GM10266 (cell line): ENCODE measurements around the gene AXL.
A peak's percentile ranks its signal among the peaks of the same experiment; 100 is the strongest.

Source experiments
- DNase-seq: peaks from one replicate; pipeline ENCODE4 v3.0.0; 2012; ENCODE audit errors: extremely low spot score
- CTCF ChIP-seq: IDR thresholded peaks from 2 replicates; pipeline ENCODE4 v1.5.1; 2012; ENCODE audit warnings: mild to moderate bottlenecking, low read depth; ENCODE audit not compliant: control insufficient read depth, insufficient read depth; ENCODE audit errors: missing control alignments

Gene AXL

DNA sequence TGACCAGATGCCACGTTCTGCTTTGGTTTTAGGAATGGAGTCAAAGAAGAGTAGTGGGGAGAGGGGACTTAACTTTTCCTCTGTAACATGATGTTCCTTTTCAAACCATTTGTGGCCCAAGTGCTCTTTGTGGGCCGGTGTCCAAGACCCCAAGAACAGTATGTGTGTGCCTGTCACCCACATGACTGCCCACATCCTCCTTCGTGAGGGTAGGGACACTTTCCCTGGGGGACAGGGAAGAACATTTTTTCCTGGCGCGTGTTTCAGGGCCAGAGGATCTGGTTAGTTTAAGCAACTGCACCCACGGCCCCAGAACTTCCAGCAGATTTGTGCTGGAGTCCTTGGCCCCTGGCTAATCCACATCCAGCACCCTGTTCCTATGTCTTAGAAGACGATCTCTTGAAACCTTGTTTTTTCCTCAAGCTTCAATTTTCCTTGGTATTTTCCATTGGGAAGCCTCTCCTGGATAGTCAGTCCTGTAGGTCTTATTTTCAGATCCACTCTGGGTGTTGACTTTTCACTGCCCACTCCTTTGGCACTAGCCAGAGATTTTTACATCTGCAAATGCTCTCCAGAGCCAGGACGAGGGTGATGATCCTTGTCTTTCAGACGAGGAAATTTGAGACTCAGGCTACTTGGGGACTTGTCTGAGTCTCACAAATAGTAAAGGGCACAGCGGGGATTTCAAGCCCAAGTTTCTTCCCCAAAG is 80.2 kb downstream of the AXL start:
- peak; percentile 3 for DNase-seq

DNA sequence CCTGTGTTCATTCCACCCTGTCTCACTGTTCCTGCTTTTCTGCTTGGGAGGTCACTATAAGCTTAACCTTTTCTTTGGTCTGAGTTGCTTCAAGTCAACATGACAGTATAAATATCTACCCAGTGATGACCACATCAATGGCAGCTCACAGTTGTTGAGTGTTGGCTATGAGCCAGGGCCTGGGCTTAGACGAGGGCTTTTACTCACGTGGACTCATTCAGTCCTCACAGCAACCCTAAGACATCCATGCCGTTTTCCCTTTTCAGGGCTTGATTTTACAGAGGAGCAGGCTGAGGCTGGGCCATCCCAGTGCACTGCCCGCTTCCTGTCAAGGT is 80.7 kb downstream of the AXL start:
- peak; percentile 7 for DNase-seq
- TF ChIP-seq CTCF: no peak

More for the DNA sequence above, 80.2 kb downstream of the AXL start:
- no peak for TF ChIP-seq CTCF

GRCh38 chr19:41300555-41300954 is 81.5 kb downstream of the AXL start:
- TF ChIP-seq CTCF: no peak
- DNase-seq: no peak

DNA sequence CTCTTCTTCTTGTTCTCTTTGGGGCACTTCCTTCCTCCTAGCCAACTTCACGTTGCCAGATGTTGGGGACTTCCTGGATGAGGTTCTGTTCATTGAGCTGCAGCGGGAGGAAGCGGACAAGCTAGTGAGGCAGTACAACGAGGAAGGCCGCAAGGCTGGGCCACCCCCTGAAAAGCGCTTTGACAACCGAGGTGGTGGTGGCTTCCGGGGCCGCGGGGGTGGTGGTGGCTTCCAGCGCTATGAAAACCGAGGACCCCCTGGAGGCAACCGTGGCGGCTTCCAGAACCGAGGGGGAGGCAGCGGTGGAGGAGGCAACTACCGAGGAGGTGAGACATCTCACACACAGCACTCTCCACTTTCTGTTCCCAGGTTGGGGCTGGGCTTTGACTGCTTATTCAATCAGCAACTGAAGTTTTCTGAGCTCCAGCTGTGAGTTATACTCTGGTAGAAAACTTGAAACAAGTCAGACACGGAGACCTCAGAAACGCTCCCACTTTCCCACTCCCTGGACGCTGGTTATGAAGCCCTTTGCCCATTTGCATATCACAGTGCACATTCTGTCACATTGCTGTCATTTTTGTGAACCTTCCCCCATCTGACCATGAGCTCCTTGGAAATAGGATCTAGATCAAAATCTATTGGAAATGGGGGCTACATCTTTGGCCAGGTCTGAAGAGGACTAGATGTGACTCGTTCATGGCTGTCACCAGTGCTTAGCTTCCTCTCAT is 83.8 kb downstream of the AXL start:
- TF ChIP-seq CTCF: no peak

DNA sequence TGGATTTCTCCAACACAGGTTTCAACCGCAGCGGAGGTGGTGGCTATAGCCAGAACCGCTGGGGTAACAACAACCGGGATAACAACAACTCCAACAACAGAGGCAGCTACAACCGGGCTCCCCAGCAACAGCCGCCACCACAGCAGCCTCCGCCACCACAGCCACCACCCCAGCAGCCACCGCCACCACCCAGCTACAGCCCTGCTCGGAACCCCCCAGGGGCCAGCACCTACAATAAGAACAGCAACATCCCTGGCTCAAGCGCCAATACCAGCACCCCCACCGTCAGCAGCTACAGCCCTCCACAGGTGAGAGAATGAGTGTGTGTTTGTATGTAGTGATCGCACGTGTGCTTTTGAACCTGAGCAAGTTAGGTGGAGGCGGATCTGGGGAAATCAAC is 84.9 kb downstream of the AXL start:
- DNase-seq: no peak

More for the DNA sequence above, 83.8 kb downstream of the AXL start:
- DNase-seq: peak; percentile 69

DNA sequence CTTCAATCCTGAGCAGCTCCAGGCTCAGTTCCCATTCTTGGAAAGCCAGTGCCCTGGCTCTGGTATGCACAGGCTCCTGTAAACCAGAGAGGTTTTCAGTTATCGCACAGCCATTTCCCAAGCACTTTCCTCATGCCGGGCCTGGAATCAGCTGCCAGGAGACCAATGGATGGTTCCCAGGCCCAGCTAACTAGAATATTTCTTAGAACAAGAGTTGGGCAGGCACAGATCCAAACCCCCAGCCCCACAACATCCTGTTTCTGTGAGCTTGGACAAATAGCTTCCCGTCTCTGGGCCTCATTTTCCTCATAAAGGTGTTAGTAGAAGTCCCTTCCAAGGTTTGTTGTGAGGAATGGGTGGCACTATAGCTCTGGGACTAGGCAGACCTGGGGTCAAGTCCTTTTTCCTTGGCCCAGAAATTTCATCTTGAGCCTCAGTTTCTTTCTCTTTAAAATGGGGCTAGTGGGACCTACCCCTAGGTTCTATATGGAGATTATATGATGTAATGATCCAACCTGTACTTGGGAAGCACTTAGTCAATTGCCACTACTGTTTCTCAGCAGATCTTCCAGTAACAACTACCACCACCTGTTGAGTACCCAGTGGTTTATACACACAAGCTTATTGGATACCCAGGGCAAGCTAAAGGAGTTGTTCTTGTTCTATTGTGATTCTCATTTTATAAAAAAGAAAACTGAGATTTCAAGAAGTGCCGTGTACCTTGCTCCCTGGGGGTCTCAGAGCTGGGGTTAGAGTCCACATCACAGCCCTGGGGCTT is 85.9 kb downstream of the AXL start:
- no peak for TF ChIP-seq CTCF
- no peak for DNase-seq

More for the DNA sequence above, 84.9 kb downstream of the AXL start:
- TF ChIP-seq CTCF: no peak
